IMR-90 (cell line): ENCODE measurements around the gene PLEK2. TPM values are rescaled to one million over a fixed set of nuclear protein-coding genes. Genes with fewer than 3 reads are reported as not detected.

Experiments
- MAFK ChIP-seq: IDR thresholded peaks from 2 replicates; pipeline ENCODE4 v1.6.1; 2012; ENCODE audit warnings: low read depth, low read length, improper control_type of control experiment
- RFX5 ChIP-seq: IDR thresholded peaks from 2 replicates; pipeline ENCODE4 v1.8.0; 2012; ENCODE audit warnings: low read depth, mild to moderate bottlenecking, low read length, moderate library complexity
- polyA plus RNA-seq, 3 experiments: library from polyadenylated mRNA; depleted of rRNA; stranded (reverse); fragments of >200 nt; gene quantifications; 2 replicates each; pipeline ENCODE4 v1.2.3, GENCODE V29; 2012; ENCODE audit warnings: low replicate concordance in 1 of 3
- total RNA-seq: library from RNA; depleted of rRNA; stranded (reverse); fragments of >200 nt; gene quantifications from 2 replicates; pipeline ENCODE4 v1.2.3, GENCODE V29; 2012
- TF ChIP-seq, protein P1 (sequence below): conservative IDR thresholded peaks from 2 replicates; pipeline ENCODE4 v1.5.1; 2012; ENCODE audit warnings: mild to moderate bottlenecking, low read depth, low read length, improper control_type of control experiment

The PLEK2 gene
- total and polyA plus RNA-seq, 2 of the 4 experiments (the other 2 are of a cell fraction) = 1.7 to 2.5 TPM

DNA sequence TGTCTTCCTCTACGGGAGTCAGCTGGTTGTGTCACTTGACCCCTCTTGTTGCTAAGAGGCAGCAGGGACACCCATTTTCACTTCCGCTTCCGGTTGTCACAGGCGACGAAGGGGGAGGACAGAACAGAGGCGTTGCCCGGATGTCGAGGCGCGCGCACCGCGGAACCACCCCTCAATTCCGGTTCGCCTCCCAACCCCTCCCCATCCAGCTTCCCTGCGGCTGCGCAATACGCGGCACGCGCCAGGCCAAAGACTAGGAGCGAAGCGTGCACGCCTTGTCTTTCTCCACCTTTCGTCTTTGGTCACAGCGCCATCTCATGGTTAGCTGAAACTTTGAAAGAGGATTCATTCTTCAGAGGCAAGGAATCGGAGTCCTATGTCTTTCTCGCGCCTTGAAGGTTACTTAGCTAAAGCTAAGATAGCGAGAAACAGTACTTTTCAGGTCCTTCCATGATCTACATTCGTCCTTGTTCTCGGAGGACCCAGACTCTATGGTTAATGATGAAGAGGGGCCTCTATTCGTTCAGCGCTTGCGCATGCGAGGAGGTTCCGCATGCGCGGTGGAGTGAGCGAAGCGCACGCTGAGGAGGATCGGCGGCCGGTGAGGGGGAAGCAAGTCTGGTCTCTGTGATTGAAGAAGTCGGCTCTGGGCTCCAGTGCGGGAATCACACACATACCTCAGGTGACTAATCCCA lies 52.0 kb downstream of the PLEK2 start, which contains the start of the genes ATP6V1D and EIF2S1 (continued):
- TF ChIP-seq, protein P1, sequence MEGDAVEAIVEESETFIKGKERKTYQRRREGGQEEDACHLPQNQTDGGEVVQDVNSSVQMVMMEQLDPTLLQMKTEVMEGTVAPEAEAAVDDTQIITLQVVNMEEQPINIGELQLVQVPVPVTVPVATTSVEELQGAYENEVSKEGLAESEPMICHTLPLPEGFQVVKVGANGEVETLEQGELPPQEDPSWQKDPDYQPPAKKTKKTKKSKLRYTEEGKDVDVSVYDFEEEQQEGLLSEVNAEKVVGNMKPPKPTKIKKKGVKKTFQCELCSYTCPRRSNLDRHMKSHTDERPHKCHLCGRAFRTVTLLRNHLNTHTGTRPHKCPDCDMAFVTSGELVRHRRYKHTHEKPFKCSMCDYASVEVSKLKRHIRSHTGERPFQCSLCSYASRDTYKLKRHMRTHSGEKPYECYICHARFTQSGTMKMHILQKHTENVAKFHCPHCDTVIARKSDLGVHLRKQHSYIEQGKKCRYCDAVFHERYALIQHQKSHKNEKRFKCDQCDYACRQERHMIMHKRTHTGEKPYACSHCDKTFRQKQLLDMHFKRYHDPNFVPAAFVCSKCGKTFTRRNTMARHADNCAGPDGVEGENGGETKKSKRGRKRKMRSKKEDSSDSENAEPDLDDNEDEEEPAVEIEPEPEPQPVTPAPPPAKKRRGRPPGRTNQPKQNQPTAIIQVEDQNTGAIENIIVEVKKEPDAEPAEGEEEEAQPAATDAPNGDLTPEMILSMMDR = peak; percentile 94
- TF ChIP-seq MAFK (no peak; the same call in 1 of the 2 replicates), RFX5 (peak; percentile 29; the same call in 1 of the 2 replicates)
